Activated naive CD4-positive, alpha-beta T cell treated with anti-CD3 and anti-CD28 coated beads, Interleukin-2, amount 10 ng/mL, durations not matched to agents 7 days and 5 days (primary cell): Measurements from ENCODE around the gene INO80.

Source experiments
- CTCF ChIA-PET: fragments of 350-600 bp; sonication (Branson Sonifier 250); formaldehyde crosslinking; loops from one replicate; lab custom pipeline; 2021; ENCODE audit warnings: antibody characterized with exemption; lab: Charles Lee
- DNase-seq: peaks from one replicate; pipeline ENCODE4 v3.0.0-alpha.2; 2020
- H3K27ac Mint-ChIP-seq: one replicate; pipeline ENCODE4 v1.8.0; 2021; ENCODE audit warnings: mild to moderate bottlenecking, moderate library complexity, mixed read lengths
- H3K27me3 Mint-ChIP-seq: one replicate; pipeline ENCODE4 v1.8.0; 2021; ENCODE audit warnings: mild to moderate bottlenecking, mixed read lengths
- H3K36me3 Mint-ChIP-seq: one replicate; pipeline ENCODE4 v1.8.0; 2021; ENCODE audit warnings: mixed read lengths
- H3K4me1 Mint-ChIP-seq: one replicate; pipeline ENCODE4 v1.8.0; 2021; ENCODE audit warnings: mixed read lengths
- H3K4me3 Mint-ChIP-seq: one replicate; pipeline ENCODE4 v1.8.0; 2021; ENCODE audit warnings: mild to moderate bottlenecking, moderate library complexity, mixed read lengths
- H3K9me3 Mint-ChIP-seq: one replicate; pipeline ENCODE4 v1.8.0; 2021; ENCODE audit warnings: mixed read lengths

INO80 gene

GRCh38 chr15:41019174-41019573 is 96.9 kb downstream of the INO80 start:
- Mint-ChIP-seq H3K27me3 (no peaks in the 10 kb centered on the region), H3K9me3 (no peaks in the 10 kb centered on the region), H3K4me3 (no peak overlapping the region), H3K27ac (no peak overlapping the region), H3K36me3 (peaks cover 36% of the 10 kb centered on the region), H3K4me1 (peaks cover 14% of the 10 kb centered on the region)
- DNase-seq, result no peak
- CTCF ChIA-PET, result interaction anchor here (0.6 to 6.5 kb wide), 6 partner anchors 18 to 168 kb away, joined by 3 to 54 read pairs (median 6); no protein-coding TSS in a partner anchor

- Mint-ChIP-seq H3K36me3 (peaks cover 36% of the 10 kb centered on the region), H3K4me3 (no peak overlapping the region), H3K27ac (no peak overlapping the region), H3K4me1 (peaks cover 14% of the 10 kb centered on the region), H3K9me3 (no peaks in the 10 kb centered on the region), H3K27me3 (no peaks in the 10 kb centered on the region)
- DNase-seq, result no peak
- CTCF ChIA-PET, result interaction anchor here (0.6 to 6.5 kb wide), 7 partner anchors 15 to 169 kb away, joined by 3 to 54 read pairs (median 4); no protein-coding TSS in a partner anchor
These were observed 97.5 kb downstream of the INO80 start for GRCh38 chr15:41018534-41018933.

GRCh38 chr15:41017066-41017735 is 98.9 kb downstream of the INO80 start:
- Mint-ChIP-seq H3K4me1 (peaks cover 14% of the 10 kb centered on the region), H3K27me3 (no peaks in the 10 kb centered on the region), H3K27ac (peak overlapping the region; percentile 61), H3K9me3 (no peaks in the 10 kb centered on the region), H3K36me3 (peaks cover 35% of the 10 kb centered on the region), H3K4me3 (no peak overlapping the region)
- CTCF ChIA-PET, result interaction anchor here (0.7 to 6.5 kb wide), 4 partner anchors 8 to 112 kb away, joined by 3 to 54 read pairs (median 13); no protein-coding TSS in a partner anchor
- DNase-seq, result no peak

GRCh38 chr15:41013691-41014414 is 102.2 kb downstream of the INO80 start:
- Mint-ChIP-seq H3K4me3 (no peak overlapping the region), H3K27ac (no peak overlapping the region), H3K36me3 (peaks cover 32% of the 10 kb centered on the region), H3K9me3 (no peaks in the 10 kb centered on the region), H3K4me1 (peaks cover 14% of the 10 kb centered on the region), H3K27me3 (no peaks in the 10 kb centered on the region)
- CTCF ChIA-PET, result no interaction called here
- no peak for DNase-seq

GRCh38 chr15:41011055-41011815 is 104.8 kb downstream of the INO80 start:
- no peak for DNase-seq
- no peaks in the 10 kb centered on the region for H3K4me1 Mint-ChIP-seq
- H3K4me3 Mint-ChIP-seq, result no peak overlapping the region
- CTCF ChIA-PET, result interaction anchor here (0.6 kb wide), 1 partner anchor 233 kb away, joined by 3 read pairs; no protein-coding TSS in a partner anchor
- peaks cover 27% of the 10 kb centered on the region for H3K36me3 Mint-ChIP-seq
- H3K9me3 Mint-ChIP-seq, result no peaks in the 10 kb centered on the region
- no peak overlapping the region for H3K27ac Mint-ChIP-seq
- H3K27me3 Mint-ChIP-seq, result no peaks in the 10 kb centered on the region

GRCh38 chr15:41010345-41010744 is 105.7 kb downstream of the INO80 start:
- no peaks in the 10 kb centered on the region for H3K9me3 Mint-ChIP-seq
- no peak overlapping the region for H3K27ac Mint-ChIP-seq
- H3K4me1 Mint-ChIP-seq, result no peaks in the 10 kb centered on the region
- CTCF ChIA-PET, result no interaction called here
- no peaks in the 10 kb centered on the region for H3K27me3 Mint-ChIP-seq
- DNase-seq, result no peak
- peaks cover 28% of the 10 kb centered on the region for H3K36me3 Mint-ChIP-seq
- H3K4me3 Mint-ChIP-seq, result no peak overlapping the region

GRCh38 chr15:41006479-41006878 is 109.6 kb downstream of the INO80 start:
- H3K36me3 Mint-ChIP-seq, result peaks cover 20% of the 10 kb centered on the region
- no peak overlapping the region for H3K27ac Mint-ChIP-seq
- H3K27me3 Mint-ChIP-seq, result no peaks in the 10 kb centered on the region
- H3K4me1 Mint-ChIP-seq, result no peaks in the 10 kb centered on the region
- no peak for DNase-seq
- CTCF ChIA-PET, result interaction anchor here (1.1 kb wide), 1 partner anchor 15 kb away, joined by 3 read pairs; no protein-coding TSS in a partner anchor
- H3K9me3 Mint-ChIP-seq, result no peaks in the 10 kb centered on the region
- no peak overlapping the region for H3K4me3 Mint-ChIP-seq

GRCh38 chr15:41004490-41004889 is 111.6 kb downstream of the INO80 start:
- no peaks in the 10 kb centered on the region for H3K27me3 Mint-ChIP-seq
- H3K27ac Mint-ChIP-seq, result no peak overlapping the region
- no peak for DNase-seq
- no peak overlapping the region for H3K4me3 Mint-ChIP-seq
- H3K36me3 Mint-ChIP-seq, result peaks cover 24% of the 10 kb centered on the region
- no peaks in the 10 kb centered on the region for H3K4me1 Mint-ChIP-seq
- no peaks in the 10 kb centered on the region for H3K9me3 Mint-ChIP-seq
- CTCF ChIA-PET, result interaction anchor here (1.3 kb wide), 1 partner anchor 18 kb away, joined by 3 read pairs; no protein-coding TSS in a partner anchor

GRCh38 chr15:41001524-41002214 is 114.4 kb downstream of the INO80 start:
- Mint-ChIP-seq H3K27ac (no peak overlapping the region), H3K27me3 (no peaks in the 10 kb centered on the region), H3K4me1 (no peaks in the 10 kb centered on the region), H3K36me3 (peaks cover 23% of the 10 kb centered on the region), H3K9me3 (no peaks in the 10 kb centered on the region), H3K4me3 (no peak overlapping the region)
- no peak for DNase-seq
- CTCF ChIA-PET, result no interaction called here

- CTCF ChIA-PET, result interaction anchor here (1.4 kb wide), 1 partner anchor 22 kb away, joined by 3 read pairs; no protein-coding TSS in a partner anchor
- no peaks in the 10 kb centered on the region for H3K9me3 Mint-ChIP-seq
- no peaks in the 10 kb centered on the region for H3K27me3 Mint-ChIP-seq
- no peak overlapping the region for H3K4me3 Mint-ChIP-seq
- peaks cover 27% of the 10 kb centered on the region for H3K36me3 Mint-ChIP-seq
- no peak for DNase-seq
- no peak overlapping the region for H3K27ac Mint-ChIP-seq
- peaks cover 7% of the 10 kb centered on the region for H3K4me1 Mint-ChIP-seq
These were observed 116.9 kb downstream of the INO80 start for GRCh38 chr15:40999190-40999589.

- H3K4me1 Mint-ChIP-seq, result peaks cover 7% of the 10 kb centered on the region
- no peaks in the 10 kb centered on the region for H3K9me3 Mint-ChIP-seq
- no peaks in the 10 kb centered on the region for H3K27me3 Mint-ChIP-seq
- H3K36me3 Mint-ChIP-seq, result peaks cover 35% of the 10 kb centered on the region
- CTCF ChIA-PET, result interaction anchor here (0.6 kb wide), 1 partner anchor 113 kb away, joined by 3 read pairs; no protein-coding TSS in a partner anchor
- H3K27ac Mint-ChIP-seq, result no peak overlapping the region
- no peak for DNase-seq
- no peak overlapping the region for H3K4me3 Mint-ChIP-seq
These were observed 120.4 kb downstream of the INO80 start for GRCh38 chr15:40995656-40996055.

- Mint-ChIP-seq H3K4me3 (no peak overlapping the region), H3K4me1 (peaks cover 7% of the 10 kb centered on the region), H3K27me3 (no peaks in the 10 kb centered on the region), H3K36me3 (peaks cover 48% of the 10 kb centered on the region), H3K9me3 (no peaks in the 10 kb centered on the region), H3K27ac (no peak overlapping the region)
- DNase-seq, result no peak
- CTCF ChIA-PET, result no interaction called here
These were observed 123.3 kb downstream of the INO80 start for GRCh38 chr15:40992825-40993224.

GRCh38 chr15:40992241-40992741 is 123.8 kb downstream of the INO80 start:
- Mint-ChIP-seq H3K36me3 (peaks cover 49% of the 10 kb centered on the region), H3K27me3 (no peaks in the 10 kb centered on the region), H3K4me3 (no peak overlapping the region), H3K27ac (no peak overlapping the region), H3K9me3 (no peaks in the 10 kb centered on the region), H3K4me1 (peaks cover 7% of the 10 kb centered on the region)
- CTCF ChIA-PET, result no interaction called here
- no peak for DNase-seq
